ENCODE measurements around the gene CDH4. TPM values are rescaled to one million over a fixed set of nuclear protein-coding genes. Genes with fewer than 3 reads are reported as not detected.

Gene CDH4
- total and polyA plus RNA-seq, 2 of the 8 experiments (the other 6 are each of a cell fraction or from before 2014, with no cell fraction given): 4.3 to 7.9 TPM

DNA sequence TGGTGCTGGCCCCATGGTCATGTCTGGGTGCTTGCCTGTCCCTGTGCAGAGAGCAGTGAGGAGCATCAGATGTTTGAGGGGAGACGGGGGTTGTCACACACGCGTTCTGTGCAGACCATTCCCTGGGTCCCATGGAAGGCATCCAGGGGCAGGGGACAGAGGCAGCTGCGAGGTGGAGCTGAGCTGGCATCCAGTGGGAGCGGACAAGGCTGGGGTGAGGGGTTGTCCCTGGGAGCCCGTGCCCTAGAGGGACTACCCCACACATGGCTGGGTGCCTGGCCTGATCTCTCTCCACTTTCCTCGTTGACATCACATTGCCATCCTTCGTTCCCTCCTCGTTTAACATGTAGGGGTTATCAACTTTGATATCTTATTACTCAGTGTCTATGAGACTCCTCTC, 331.3 kb downstream of the CDH4 start:
- Histone ChIP-seq H3K56ac (replicated peaks; ENCODE audit: insufficient read length, low read depth, low read length) (no peak overlapping the region), H3K4me3 (ENCODE audit: extremely low read depth in 1 of 4, insufficient read depth in 2 of 4, low read depth in 3 of 4, low read length in 4 of 4) (no peak overlapping the region), H2BK12ac (ENCODE audit: low read depth, low read length) (no peak overlapping the region), H2BK20ac (ENCODE audit: low read length) (no peak overlapping the region), H3K27ac (ENCODE audit: low read depth, low read length) (no peak overlapping the region), H3K79me1 (ENCODE audit: low read depth, low read length) (no peaks in the 10 kb centered on the region), H3K4ac (replicated peaks; ENCODE audit: insufficient read length, low read depth, low read length) (no peak overlapping the region), H2AK5ac (ENCODE audit: low read depth, low read length) (no peak overlapping the region), H3K79me2 (ENCODE audit: control insufficient read depth in 1 of 2, insufficient read depth in 2 of 2, low read length in 2 of 2) (no peaks in the 10 kb centered on the region), H3K9ac (replicated peaks in 1 of 4; ENCODE audit: extremely low read depth in 1 of 4, low read depth in 3 of 4, low read length in 3 of 4) (no peak overlapping the region), H3K9me3 (ENCODE audit: insufficient read depth in 2 of 2, low read depth in 1 of 2, low read length in 1 of 2) (no peaks in the 10 kb centered on the region), H2AFZ (ENCODE audit: low read length) (no peak overlapping the region), H3K4me2 (ENCODE audit: insufficient read depth in 1 of 2, low read depth in 2 of 2, low read length in 2 of 2) (no peak overlapping the region), H3K36me3 (ENCODE audit: control insufficient read depth in 2 of 4, insufficient read depth in 4 of 4, low read length in 3 of 4) (no peaks in the 10 kb centered on the region), H4K8ac (ENCODE audit: extremely low read depth, insufficient read depth, low read length) (no peak overlapping the region), H2BK15ac (ENCODE audit: low read length) (no peak overlapping the region), H4K5ac (ENCODE audit: insufficient read length, low read depth, low read length) (no peak overlapping the region), H3K4me1 (replicated peaks in 1 of 4; ENCODE audit: control insufficient read depth in 3 of 4, insufficient read depth in 4 of 4, low read length in 3 of 4) (peaks cover 0 to 17% (median 1%) of the 10 kb centered on the region in 4 experiments; a peak in 3 of 7 replicates), H3K23me2 (ENCODE audit: low read depth, low read length) (peaks cover 6% of the 10 kb centered on the region; the same call in 1 of the 2 replicates), H3K18ac (ENCODE audit: extremely low read depth, low read length) (no peak overlapping the region), H2BK5ac (ENCODE audit: low read depth, low read length) (no peak overlapping the region), H2BK120ac (replicated peaks; ENCODE audit: low read depth, low read length) (no peak overlapping the region), H3K23ac (ENCODE audit: insufficient read length) (no peak overlapping the region), H3K14ac (ENCODE audit: insufficient read length) (no peak overlapping the region), H4K91ac (replicated peaks; ENCODE audit: insufficient read length, low read length) (no peak overlapping the region), H4K20me1 (replicated peaks in 1 of 2; ENCODE audit: control insufficient read depth in 1 of 2, insufficient read depth in 2 of 2, low read length in 2 of 2) (peaks cover 0 to 3% of the 10 kb centered on the region in 2 experiments), H3K27me3 (replicated peaks in 1 of 4; ENCODE audit: control insufficient read depth in 3 of 4, extremely low read depth in 1 of 4, insufficient read depth in 3 of 4, low read length in 3 of 4) (peaks cover 0 to 11% (median 4%) of the 10 kb centered on the region in 4 experiments; a peak in 4 of 7 replicates)
- TF ChIP-seq ZNF274 (IDR thresholded peaks at IDR 0.05; ENCODE audit: borderline replicate concordance, extremely low read depth, low read length): no peak
- no peak for TF ChIP-seq POLR2AphosphoS5 (IDR thresholded peaks at IDR 0.05; ENCODE audit: low read depth, low read length)
- no peak for TF ChIP-seq TAF1 (IDR thresholded peaks at IDR 0.05; ENCODE audit: low read depth, low read length)
- TF ChIP-seq CREB1 (IDR thresholded peaks at IDR 0.05): no peak
- no peak for TF ChIP-seq RXRA (IDR thresholded peaks at IDR 0.05; ENCODE audit: insufficient read depth, low read depth, low read length)
- no peak for TF ChIP-seq GTF2F1 (IDR thresholded peaks at IDR 0.05; ENCODE audit: borderline replicate concordance, low read depth, low read length)
- TF ChIP-seq, protein P1, sequence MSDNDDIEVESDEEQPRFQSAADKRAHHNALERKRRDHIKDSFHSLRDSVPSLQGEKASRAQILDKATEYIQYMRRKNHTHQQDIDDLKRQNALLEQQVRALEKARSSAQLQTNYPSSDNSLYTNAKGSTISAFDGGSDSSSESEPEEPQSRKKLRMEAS (IDR thresholded peaks at IDR 0.05): no peak
- TF ChIP-seq SRF (IDR thresholded peaks at IDR 0.05; ENCODE audit: low read depth, low read length): no peak
- no peak for TF ChIP-seq SIX5 (IDR thresholded peaks at IDR 0.05; ENCODE audit: low read depth, low read length)
- 93% methylated on average over 9 of the region's 9 CpGs; no CpG with 5 or more reads in 1 of the 2 experiments for WGBS, 2 experiments (ENCODE audit: extremely low coverage in 1 of 2, insufficient coverage in 1 of 2, insufficient read length in 1 of 2, insufficient replicate concordance in 2 of 2, low coverage in 1 of 2, low lambda C conversion rate in 2 of 2, missing lambda C conversion rate in 1 of 2)
- ChIA-PET POLR2A (ENCODE audit: partially characterized antibody) (no interaction called here), CTCF (ENCODE audit: partially characterized antibody) (interaction anchor here (0.9 to 1.2 kb wide), 2 partner anchors 129 to 303 kb away, joined by 3 read pairs; no protein-coding TSS in a partner anchor)
- no peak for DNase-seq (ENCODE audit: low read depth in 1 of 2, low spot score in 2 of 2)
- FAIRE-seq: no peak

Measured in H1 (cell line).